Neutrophil (primary cell): ENCODE measurements around the gene ZNF416.

Experiments used
- H3K27ac ChIP-seq: fragments of 200-600 bp; sonication (generic); 2 replicates; pipeline ENCODE4 v1.5.1; 2016; ENCODE audit warnings: mild to moderate bottlenecking, moderate library complexity
- H3K27me3 ChIP-seq: fragments of 200-600 bp; sonication (generic); 2 replicates; pipeline ENCODE4 v1.6.0; 2016; ENCODE audit warnings: mild to moderate bottlenecking
- H3K36me3 ChIP-seq: fragments of 200-600 bp; sonication (generic); 2 replicates; pipeline ENCODE4 v1.5.1; 2017
- H3K4me1 ChIP-seq, 2 experiments: fragments of 200-600 bp in 1 of 2; sonication (generic) in 1 of 2; 1 replicate in 1 of 2; 2 replicates in 1 of 2; pipeline versions ENCODE4 v1.5.1 to v1.6.1; 2013 to 2016; ENCODE audit warnings: low read depth in 1 of 2, low read length in 1 of 2, mild to moderate bottlenecking in 1 of 2, moderate library complexity in 1 of 2; ENCODE audit not compliant: control insufficient read depth in 1 of 2, insufficient read depth in 1 of 2
- H3K4me3 ChIP-seq, 2 experiments: fragments of 200-600 bp in 1 of 2; sonication (generic) in 1 of 2; 1 replicate in 1 of 2; 2 replicates in 1 of 2; pipeline ENCODE4 v1.5.1; 2013 to 2016; ENCODE audit warnings: low read depth in 1 of 2, low read length in 1 of 2, mild to moderate bottlenecking in 1 of 2, moderate library complexity in 1 of 2
- H3K9me3 ChIP-seq: fragments of 200-600 bp; sonication (generic); 2 replicates; pipeline ENCODE4 v1.5.1; 2016
- TF ChIP-seq, protein P1 (sequence below): fragments of 200-600 bp; sonication (generic); IDR thresholded peaks from 2 replicates; pipeline ENCODE4 v1.5.1; 2016; ENCODE audit warnings: antibody characterized with exemption

Gene ZNF416

DNA sequence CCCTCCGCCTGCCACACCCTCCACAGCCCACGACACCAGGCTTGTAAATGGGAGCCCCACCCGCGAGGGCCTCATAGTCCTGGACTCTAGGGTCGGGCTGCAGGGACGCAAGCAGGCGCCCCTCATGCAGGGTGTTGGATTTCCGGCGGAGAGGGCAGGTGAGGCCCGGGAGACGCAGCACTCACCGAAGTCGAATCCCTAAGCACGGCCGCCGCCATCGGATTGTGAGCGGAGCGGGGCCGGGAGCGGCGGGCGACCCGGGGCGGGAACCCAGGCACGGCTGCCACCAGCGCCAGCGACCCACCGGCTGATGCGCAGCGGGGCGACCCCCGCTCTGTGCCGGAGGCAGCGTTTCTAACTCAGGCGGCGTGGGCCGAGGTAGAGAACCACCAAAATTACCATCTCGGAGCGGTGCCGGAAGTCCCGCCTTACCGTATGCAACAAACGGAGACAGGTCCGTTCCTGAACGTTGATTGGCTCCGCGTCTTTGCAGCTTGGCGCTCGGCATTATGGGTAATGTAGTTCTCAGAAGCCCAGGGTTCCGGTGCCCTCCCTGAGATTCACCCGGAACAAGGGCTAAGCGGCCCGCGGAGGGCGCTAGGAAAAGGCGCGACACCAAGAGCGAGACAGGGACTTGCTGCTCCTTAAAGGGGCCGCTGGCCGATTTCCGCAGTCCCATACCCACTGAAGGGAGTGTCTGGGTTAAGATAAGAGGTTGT is at the start of gene ZNF416:
Gene ZNF416, minus strand, starts transcription at position 425 of the 719 bp plus-strand sequence. Its CDS starts 207 bp downstream, at position 218.
- peak within 1 kb of the TSS; percentile 75 to 82 for H3K4me3 ChIP-seq
- no peaks in the 10 kb centered on the region for H3K36me3 ChIP-seq
- peaks cover 15 to 16% of the 10 kb centered on the region in 2 experiments for H3K4me1 ChIP-seq
- peak within 1 kb of the TSS; percentile 46 for H3K27ac ChIP-seq
- H3K27me3 ChIP-seq = peaks cover 5% of the 10 kb centered on the region
- peaks cover 29% of the 10 kb centered on the region for H3K9me3 ChIP-seq
- TF ChIP-seq, protein P1, sequence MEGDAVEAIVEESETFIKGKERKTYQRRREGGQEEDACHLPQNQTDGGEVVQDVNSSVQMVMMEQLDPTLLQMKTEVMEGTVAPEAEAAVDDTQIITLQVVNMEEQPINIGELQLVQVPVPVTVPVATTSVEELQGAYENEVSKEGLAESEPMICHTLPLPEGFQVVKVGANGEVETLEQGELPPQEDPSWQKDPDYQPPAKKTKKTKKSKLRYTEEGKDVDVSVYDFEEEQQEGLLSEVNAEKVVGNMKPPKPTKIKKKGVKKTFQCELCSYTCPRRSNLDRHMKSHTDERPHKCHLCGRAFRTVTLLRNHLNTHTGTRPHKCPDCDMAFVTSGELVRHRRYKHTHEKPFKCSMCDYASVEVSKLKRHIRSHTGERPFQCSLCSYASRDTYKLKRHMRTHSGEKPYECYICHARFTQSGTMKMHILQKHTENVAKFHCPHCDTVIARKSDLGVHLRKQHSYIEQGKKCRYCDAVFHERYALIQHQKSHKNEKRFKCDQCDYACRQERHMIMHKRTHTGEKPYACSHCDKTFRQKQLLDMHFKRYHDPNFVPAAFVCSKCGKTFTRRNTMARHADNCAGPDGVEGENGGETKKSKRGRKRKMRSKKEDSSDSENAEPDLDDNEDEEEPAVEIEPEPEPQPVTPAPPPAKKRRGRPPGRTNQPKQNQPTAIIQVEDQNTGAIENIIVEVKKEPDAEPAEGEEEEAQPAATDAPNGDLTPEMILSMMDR = no peak

DNA sequence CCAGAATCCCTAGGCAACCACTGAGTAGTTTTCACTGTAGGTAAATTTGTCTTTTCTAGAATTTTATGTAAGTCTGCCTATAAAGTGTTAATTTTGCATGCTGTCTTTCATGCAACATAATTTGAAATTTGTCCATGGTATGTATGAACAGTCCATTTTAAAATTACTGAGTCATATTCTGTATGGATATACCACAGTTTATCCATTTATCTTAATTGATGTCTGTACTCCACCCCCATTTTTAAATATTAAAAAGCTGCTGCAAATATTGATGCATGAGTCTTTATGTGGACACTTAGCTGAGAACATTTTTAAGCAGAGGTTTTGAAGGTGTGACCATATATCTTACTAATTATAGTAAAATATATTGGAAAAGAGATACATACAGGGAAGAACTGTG is 44.4 kb upstream of the ZNF416 start:
- Histone ChIP-seq H3K4me1 (no peaks in the 10 kb centered on the region), H3K4me3 (no peak overlapping the region), H3K27ac (no peak overlapping the region), H3K36me3 (peaks cover 18% of the 10 kb centered on the region), H3K27me3 (no peaks in the 10 kb centered on the region), H3K9me3 (peaks cover 57% of the 10 kb centered on the region)
- TF ChIP-seq, protein P1 = no peak

DNA sequence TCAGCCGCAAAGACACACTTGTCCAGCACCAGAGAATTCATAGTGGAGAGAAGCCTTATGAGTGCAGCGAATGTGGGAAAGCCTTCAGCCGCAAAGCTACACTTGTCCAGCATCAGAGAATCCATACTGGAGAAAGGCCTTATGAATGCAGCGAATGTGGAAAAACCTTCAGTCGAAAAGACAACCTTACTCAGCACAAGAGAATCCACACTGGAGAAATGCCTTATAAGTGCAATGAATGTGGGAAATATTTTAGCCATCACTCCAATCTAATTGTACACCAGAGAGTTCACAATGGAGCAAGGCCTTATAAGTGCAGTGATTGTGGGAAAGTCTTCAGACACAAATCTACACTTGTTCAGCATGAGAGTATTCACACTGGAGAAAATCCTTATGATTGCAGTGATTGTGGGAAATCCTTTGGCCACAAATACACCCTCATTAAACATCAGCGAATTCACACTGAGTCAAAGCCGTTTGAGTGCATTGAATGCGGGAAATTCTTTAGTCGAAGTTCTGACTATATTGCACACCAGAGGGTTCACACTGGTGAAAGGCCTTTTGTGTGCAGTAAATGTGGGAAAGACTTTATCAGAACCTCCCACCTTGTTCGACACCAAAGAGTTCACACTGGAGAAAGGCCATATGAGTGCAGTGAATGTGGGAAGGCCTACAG is 42.1 kb upstream of the ZNF416 start:
- H3K9me3 ChIP-seq = peaks cover 61% of the 10 kb centered on the region
- H3K4me1 ChIP-seq = no peaks in the 10 kb centered on the region

DNA sequence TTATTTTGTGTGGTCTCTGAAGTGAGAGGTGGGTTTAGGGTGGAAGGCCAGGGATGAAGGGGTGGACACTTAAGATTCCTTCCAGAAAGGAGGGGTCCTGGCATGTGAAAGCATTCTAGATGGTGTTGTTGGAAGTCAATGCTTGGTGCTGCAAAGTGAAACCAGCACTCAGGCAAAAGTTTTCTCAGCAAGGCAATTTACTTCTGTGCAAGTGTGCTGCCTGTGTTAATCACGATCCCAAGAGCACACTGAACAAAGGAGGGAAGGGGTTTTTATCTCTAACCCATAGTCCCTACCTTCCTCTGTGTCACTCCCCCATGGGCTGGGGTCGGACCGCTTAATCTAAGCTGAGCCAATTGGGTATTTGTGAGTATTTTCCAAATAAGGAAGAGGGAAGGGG is 36.6 kb upstream of the ZNF416 start:
- TF ChIP-seq, protein P1 = no peak
- peaks cover 45% of the 10 kb centered on the region for H3K9me3 ChIP-seq

More for the DNA sequence above, 42.1 kb upstream of the ZNF416 start:
- TF ChIP-seq, protein P1 = no peak
- H3K27ac ChIP-seq = no peak overlapping the region
- no peaks in the 10 kb centered on the region for H3K27me3 ChIP-seq
- peaks cover 18% of the 10 kb centered on the region for H3K36me3 ChIP-seq
- H3K4me3 ChIP-seq = no peak overlapping the region

DNA sequence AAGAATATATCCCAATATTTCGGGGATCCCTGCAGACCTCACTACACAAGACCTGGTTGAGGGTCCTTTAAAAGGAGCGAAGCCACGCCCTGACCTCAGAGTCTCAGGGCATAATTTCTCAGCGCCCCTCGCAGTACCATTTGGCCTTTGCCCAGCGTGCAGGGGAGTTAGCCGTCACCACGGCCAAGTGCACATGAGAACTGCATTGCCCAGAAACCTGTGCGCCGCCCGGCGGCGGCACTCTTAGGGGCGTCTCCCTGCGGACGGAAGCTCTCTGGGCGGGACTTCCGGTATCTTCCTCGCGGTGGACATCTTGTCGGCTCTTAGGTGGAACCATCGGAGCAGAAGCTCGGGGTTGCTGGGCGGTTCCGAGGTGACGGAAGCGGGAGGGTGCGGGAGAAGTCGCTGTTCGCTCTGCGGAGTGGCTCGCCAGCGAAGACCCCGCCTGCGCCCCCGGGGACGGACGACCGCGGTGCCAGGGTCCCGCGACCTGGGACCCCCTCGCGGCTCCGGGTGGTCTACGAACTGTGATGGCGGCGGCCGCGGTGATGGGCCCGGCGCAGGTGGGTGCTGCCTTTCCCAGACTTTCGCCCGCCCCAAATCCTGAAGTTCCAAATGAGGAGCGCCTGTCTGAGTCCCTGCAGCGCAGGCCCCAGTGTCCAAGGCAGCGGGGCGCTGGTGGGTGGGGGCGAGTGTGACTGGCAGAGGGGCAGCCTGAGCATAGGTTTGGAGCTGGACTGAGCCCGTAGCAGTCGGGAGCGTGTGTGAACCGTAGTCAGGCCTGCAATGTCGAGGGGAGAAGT is 35.4 kb upstream of the ZNF416 start, which contains the start of gene ZNF134:
Gene ZNF134, plus strand, starts transcription at position 302 of the 803 bp plus-strand sequence. CDS start 5,227 bp downstream, outside the sequence.
- Histone ChIP-seq H3K4me3 (peak within 1 kb of the TSS; percentile 67 to 74), H3K36me3 (peaks cover 2% of the 10 kb centered on the region), H3K27me3 (no peaks in the 10 kb centered on the region), H3K9me3 (peaks cover 33% of the 10 kb centered on the region), H3K27ac (peak within 1 kb of the TSS; percentile 56), H3K4me1 (peaks cover 13 to 14% of the 10 kb centered on the region in 2 experiments)
- TF ChIP-seq, protein P1 = no peak

More for the DNA sequence above, 36.6 kb upstream of the ZNF416 start:
- Histone ChIP-seq H3K4me1 (peaks cover 13 to 14% of the 10 kb centered on the region in 2 experiments), H3K4me3 (peak overlapping the region in 1 of 2 experiments; percentile 74), H3K36me3 (peaks cover 14% of the 10 kb centered on the region), H3K27me3 (no peaks in the 10 kb centered on the region), H3K27ac (no peak overlapping the region)
